LNCAP (cell line): Measurements from ENCODE around the gene FBXW2.

Experiments
- CTCF ChIP-seq: fragments of 450-650 bp; IDR thresholded peaks from 2 replicates; pipeline ENCODE4 v1.5.1; 2017; ENCODE audit warnings: mild to moderate bottlenecking

FBXW2 gene

GRCh38 chr9:120830151-120830550, 36.9 kb upstream of the FBXW2 start:
- no peak for TF ChIP-seq CTCF

GRCh38 chr9:120829650-120830049, 36.4 kb upstream of the FBXW2 start:
- TF ChIP-seq CTCF: no peak

GRCh38 chr9:120820095-120820494, 26.9 kb upstream of the FBXW2 start:
- no peak for TF ChIP-seq CTCF

- no peak for TF ChIP-seq CTCF
These were observed 25.4 kb upstream of the FBXW2 start for GRCh38 chr9:120818595-120818994.

GRCh38 chr9:120815075-120815474, 21.9 kb upstream of the FBXW2 start:
- no peak for TF ChIP-seq CTCF

- TF ChIP-seq CTCF: no peak
These were observed 15.7 kb upstream of the FBXW2 start for GRCh38 chr9:120808931-120809330.

- no peak for TF ChIP-seq CTCF
These were observed 14.6 kb upstream of the FBXW2 start for GRCh38 chr9:120807607-120808379.

GRCh38 chr9:120801441-120801840, 8.2 kb upstream of the FBXW2 start:
- TF ChIP-seq CTCF: no peak
